HEK293T (cell line): ENCODE measurements around the gene NPAS3.

Source experiments
- CTCF ChIA-PET: fragments of 350-600 bp; formaldehyde crosslinking; extraction: SDS; loops from one replicate; lab custom pipeline; 2021; ENCODE audit warnings: antibody characterized with exemption, inconsistent platforms; lab: Yijun Ruan, JAX
- POLR2A ChIA-PET: fragments of 350-600 bp; formaldehyde crosslinking; extraction: SDS; loops from one replicate; lab custom pipeline; 2020; ENCODE audit warnings: antibody characterized with exemption, inconsistent platforms; lab: Yijun Ruan, JAX
- DNase-seq: peaks from one replicate; pipeline ENCODE4 v3.0.0; 2012; ENCODE audit warnings: mixed read lengths; ENCODE audit errors: extremely low spot score
- ARNT ChIP-seq: fragments of 450-650 bp; IDR thresholded peaks from 2 replicates; pipeline ENCODE4 v1.6.1; 2017; ENCODE audit warnings: mild to moderate bottlenecking
- BHLHE40 ChIP-seq: fragments of 450-650 bp; IDR thresholded peaks from 2 replicates; pipeline ENCODE4 v1.6.1; 2016; ENCODE audit warnings: mild to moderate bottlenecking, moderate library complexity, borderline replicate concordance
- CTBP1 ChIP-seq: fragments of 450-650 bp; IDR thresholded peaks from 2 replicates; pipeline ENCODE4 v1.6.1; 2016; ENCODE audit warnings: borderline replicate concordance
- ELF4 ChIP-seq: fragments of 450-650 bp; IDR thresholded peaks from 2 replicates; pipeline ENCODE4 v1.6.1; 2017; ENCODE audit warnings: antibody characterized with exemption
- FOXA1 ChIP-seq: fragments of 450-650 bp; IDR thresholded peaks from 2 replicates; pipeline ENCODE4 v1.6.1; 2016; ENCODE audit warnings: mild to moderate bottlenecking
- FOXK2 ChIP-seq: fragments of 450-650 bp; IDR thresholded peaks from 2 replicates; pipeline ENCODE4 v1.6.1; 2016; ENCODE audit warnings: mild to moderate bottlenecking
- FOXM1 ChIP-seq: fragments of 450-650 bp; IDR thresholded peaks from 2 replicates; pipeline ENCODE4 v1.6.1; 2017; ENCODE audit warnings: mild to moderate bottlenecking, borderline replicate concordance
- HDGF ChIP-seq: fragments of 450-650 bp; IDR thresholded peaks from 2 replicates; pipeline ENCODE4 v1.6.1; 2017; ENCODE audit warnings: antibody characterized with exemption, borderline replicate concordance
- L3MBTL2 ChIP-seq: fragments of 450-650 bp; conservative IDR thresholded peaks from 2 replicates; pipeline ENCODE4 v1.6.1; 2016; ENCODE audit warnings: mild to moderate bottlenecking
- LEF1 ChIP-seq: fragments of 450-650 bp; IDR thresholded peaks from 2 replicates; pipeline ENCODE4 v1.6.1; 2017; ENCODE audit warnings: mild to moderate bottlenecking, borderline replicate concordance
- NFRKB ChIP-seq: fragments of 450-650 bp; IDR thresholded peaks from 2 replicates; pipeline ENCODE4 v1.6.1; 2016; ENCODE audit warnings: mild to moderate bottlenecking, moderate library complexity
- SP1 ChIP-seq: fragments of 450-650 bp; IDR thresholded peaks from 2 replicates; pipeline ENCODE4 v1.6.1; 2017
- SUZ12 ChIP-seq: fragments of 450-650 bp; IDR thresholded peaks from 2 replicates; pipeline ENCODE4 v1.6.1; 2016; ENCODE audit warnings: mild to moderate bottlenecking
- TARDBP ChIP-seq: fragments of 450-650 bp; IDR thresholded peaks from 2 replicates; pipeline ENCODE4 v1.6.1; 2016
- ZNF384 ChIP-seq: fragments of 450-650 bp; IDR thresholded peaks from 2 replicates; pipeline ENCODE4 v1.6.1; 2016
- TF ChIP-seq, protein P1 (sequence below): fragments of 450-650 bp; IDR thresholded peaks from 2 replicates; pipeline ENCODE4 v1.6.1; 2016

NPAS3 gene

DNA sequence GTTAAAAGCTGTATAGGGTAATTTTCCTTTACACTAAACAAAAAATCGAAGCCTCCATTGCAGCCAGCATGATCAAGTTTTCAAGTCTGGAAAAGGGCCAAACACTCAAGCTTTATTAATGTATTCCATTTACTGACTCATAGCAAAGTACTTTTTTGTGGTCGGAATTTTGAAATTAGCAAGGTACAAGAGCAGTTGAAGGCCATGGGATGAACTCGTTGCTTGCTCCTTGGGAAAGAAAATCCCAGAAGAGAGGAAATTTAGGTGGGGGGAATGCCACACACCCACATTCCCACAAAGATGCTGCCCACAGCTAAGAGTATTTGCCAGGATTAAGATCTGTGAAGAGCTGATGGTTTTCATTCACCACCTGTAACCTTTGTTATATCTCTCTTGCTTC is 678.5 kb downstream of the NPAS3 start:
- POLR2A ChIA-PET = no interaction called here
- no peak for DNase-seq
- TF ChIP-seq NFRKB = no peak
- no peak for TF ChIP-seq L3MBTL2
- TF ChIP-seq FOXK2 = no peak
- TF ChIP-seq SP1 = no peak
- no peak for TF ChIP-seq SUZ12
- TF ChIP-seq ARNT = no peak
- TF ChIP-seq, protein P1, sequence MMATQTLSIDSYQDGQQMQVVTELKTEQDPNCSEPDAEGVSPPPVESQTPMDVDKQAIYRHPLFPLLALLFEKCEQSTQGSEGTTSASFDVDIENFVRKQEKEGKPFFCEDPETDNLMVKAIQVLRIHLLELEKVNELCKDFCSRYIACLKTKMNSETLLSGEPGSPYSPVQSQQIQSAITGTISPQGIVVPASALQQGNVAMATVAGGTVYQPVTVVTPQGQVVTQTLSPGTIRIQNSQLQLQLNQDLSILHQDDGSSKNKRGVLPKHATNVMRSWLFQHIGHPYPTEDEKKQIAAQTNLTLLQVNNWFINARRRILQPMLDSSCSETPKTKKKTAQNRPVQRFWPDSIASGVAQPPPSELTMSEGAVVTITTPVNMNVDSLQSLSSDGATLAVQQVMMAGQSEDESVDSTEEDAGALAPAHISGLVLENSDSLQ = no peak
- TF ChIP-seq HDGF = no peak
- TF ChIP-seq FOXA1 = no peak
- no peak for TF ChIP-seq FOXM1
- CTCF ChIA-PET = no interaction called here

DNA sequence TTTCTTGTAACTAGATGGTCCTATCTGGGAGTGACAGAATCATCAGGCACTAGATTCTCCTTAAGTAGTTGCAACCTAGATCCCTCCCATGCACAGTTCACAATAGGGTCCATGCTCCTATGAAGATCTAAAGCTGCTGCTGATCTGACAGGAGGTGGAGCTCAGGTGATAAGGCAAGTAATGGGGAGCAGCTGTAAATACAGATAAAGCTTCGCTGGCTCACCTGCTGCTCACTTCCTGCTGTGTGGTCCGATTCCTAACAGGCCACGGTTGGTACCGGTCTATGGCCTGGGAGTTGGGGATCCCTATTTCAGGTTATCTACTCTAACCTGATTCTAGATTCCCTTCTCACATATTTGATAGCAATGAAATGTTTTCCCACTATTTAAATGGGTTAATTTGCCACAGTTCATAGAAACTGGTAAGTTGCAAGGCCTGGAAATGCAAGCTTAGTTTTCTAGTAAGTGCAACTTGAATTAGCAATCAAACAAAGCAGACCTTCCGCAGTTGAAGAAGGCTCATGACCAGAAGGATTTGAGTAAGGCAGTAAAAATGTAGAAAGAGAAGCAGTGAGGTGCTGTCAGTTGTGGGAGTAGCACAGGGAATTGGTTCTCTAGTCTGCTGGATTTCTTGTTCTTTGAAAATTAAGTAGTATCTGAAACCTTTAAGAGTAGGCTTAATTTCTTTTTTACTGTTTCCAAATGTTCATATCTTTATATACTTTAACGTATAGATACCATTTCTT is 679.9 kb downstream of the NPAS3 start:
- POLR2A ChIA-PET = no interaction called here
- CTCF ChIA-PET = no interaction called here
- no peak for DNase-seq
- TF ChIP-seq CTBP1 (no peak), ARNT (no peak), ELF4 (no peak), NFRKB (no peak)

DNA sequence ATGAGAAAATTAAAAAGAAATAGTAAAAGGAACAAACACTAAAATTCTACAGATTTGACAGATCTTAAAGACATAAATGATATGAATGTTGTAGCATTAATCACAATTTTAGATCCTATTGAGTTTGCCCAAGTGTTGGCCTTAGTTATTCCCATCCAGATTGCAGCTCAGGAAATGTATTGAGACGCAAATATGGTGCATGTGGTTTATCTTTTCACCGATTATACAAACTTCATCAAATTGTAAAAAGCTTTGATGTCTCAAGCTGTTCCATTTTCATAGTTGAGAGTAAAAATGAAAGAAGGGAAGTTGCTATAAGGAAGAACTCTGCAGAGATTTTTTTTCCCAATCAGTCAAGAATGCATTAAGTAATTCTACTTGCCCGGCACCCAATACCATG is 683.8 kb downstream of the NPAS3 start:
- CTCF ChIA-PET = no interaction called here
- no peak for DNase-seq
- TF ChIP-seq CTBP1 = no peak
- POLR2A ChIA-PET = no interaction called here

DNA sequence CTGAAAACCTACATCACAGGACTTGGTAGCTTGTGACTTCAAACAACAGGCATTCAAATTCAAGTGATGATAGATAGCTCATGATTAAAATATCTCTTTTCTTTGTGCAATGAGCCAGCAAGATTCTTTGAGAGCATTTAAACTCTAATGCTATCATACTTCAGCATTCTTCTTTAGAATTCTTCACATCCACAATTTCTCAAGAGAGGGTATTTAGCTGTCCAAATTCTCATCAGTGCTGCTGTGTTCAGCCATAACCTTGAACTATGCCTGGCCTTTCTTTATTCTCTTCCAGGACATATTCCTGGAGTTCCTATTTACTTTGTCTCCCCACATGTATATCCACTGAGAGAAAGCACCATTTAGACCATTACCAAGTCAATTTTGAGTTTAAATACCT is 691.1 kb downstream of the NPAS3 start:
- POLR2A ChIA-PET = no interaction called here
- TF ChIP-seq FOXK2 = no peak
- TF ChIP-seq, protein P1 = no peak
- TF ChIP-seq FOXM1 = no peak
- no peak for TF ChIP-seq ARNT
- no peak for TF ChIP-seq TARDBP
- TF ChIP-seq CTBP1 = no peak
- TF ChIP-seq SP1 = no peak
- no peak for TF ChIP-seq LEF1
- TF ChIP-seq SUZ12 = no peak
- no peak for TF ChIP-seq HDGF
- no peak for TF ChIP-seq ELF4
- TF ChIP-seq NFRKB = no peak
- no peak for TF ChIP-seq FOXA1
- TF ChIP-seq BHLHE40 = no peak
- no peak for DNase-seq
- CTCF ChIA-PET = no interaction called here

DNA sequence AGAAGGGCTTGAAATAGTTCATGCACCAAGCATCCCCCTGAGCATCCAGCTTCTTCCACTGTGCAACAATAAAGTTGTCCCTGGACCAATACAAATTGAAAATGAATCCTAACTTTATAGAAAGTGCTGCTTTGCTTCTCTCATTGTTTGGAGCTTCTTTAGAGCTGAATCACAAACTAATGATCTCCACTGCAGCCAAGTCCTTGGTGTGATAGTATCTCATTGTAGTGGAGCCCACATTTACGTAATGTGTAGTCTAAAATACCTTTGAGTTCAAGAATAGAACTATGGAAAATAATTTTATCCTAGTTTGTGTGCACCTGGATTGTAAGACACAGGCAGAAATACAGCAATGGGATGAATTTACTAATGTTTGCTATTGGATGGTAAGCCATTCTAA is 692.3 kb downstream of the NPAS3 start:
- DNase-seq = no peak
- CTCF ChIA-PET = no interaction called here
- TF ChIP-seq TARDBP (no peak), CTBP1 (no peak), L3MBTL2 (no peak), SUZ12 (no peak), BHLHE40 (no peak), ELF4 (no peak), ZNF384 (no peak), FOXA1 (no peak), FOXM1 (no peak), SP1 (no peak), LEF1 (no peak), ARNT (no peak), NFRKB (no peak), FOXK2 (no peak), HDGF (no peak)
- TF ChIP-seq, protein P1 = no peak
- POLR2A ChIA-PET = no interaction called here

DNA sequence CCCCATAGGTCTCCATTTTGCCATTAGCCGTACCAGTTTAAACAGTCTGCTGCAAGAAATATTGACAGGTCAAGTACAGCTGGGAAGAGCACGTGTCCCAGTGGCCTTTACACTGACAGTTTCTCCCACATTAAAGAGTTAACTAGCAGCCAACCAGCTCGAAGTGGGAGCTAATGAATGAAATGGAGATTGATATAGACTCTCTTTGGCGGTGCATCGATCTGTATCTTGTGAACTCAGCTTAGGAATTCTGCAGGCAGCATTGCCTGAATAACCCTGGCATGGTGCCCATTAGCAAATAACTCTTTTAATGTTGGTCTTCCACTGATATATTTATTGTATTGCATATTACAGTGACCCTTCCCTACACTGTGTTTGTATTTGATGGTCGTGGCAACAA is 692.8 kb downstream of the NPAS3 start:
- no peak for DNase-seq
- ChIA-PET POLR2A (no interaction called here), CTCF (no interaction called here)
- no peak for TF ChIP-seq SP1
- no peak for TF ChIP-seq L3MBTL2
- TF ChIP-seq, protein P1 = no peak
- no peak for TF ChIP-seq ELF4
- no peak for TF ChIP-seq FOXA1
- TF ChIP-seq FOXK2 = no peak
- no peak for TF ChIP-seq FOXM1
- no peak for TF ChIP-seq CTBP1
- no peak for TF ChIP-seq ARNT
